ENCODE results near the gene ABCE1.
"Not testable (repeated sequence)": the region's sequence is repeated elsewhere in the genome, so short reads cannot be mapped to it uniquely, and the experiment has no call there.

Gene ABCE1

GRCh38 chr4:145103496-145103895, 5.4 kb downstream of the ABCE1 start:
- no peak for DNase-seq (ENCODE audit: low read depth)

- no peak for DNase-seq (ENCODE audit: low read depth)
Measured at GRCh38 chr4:145107126-145107525, 9.0 kb downstream of the ABCE1 start.

- DNase-seq (ENCODE audit: low read depth): no peak
Measured at GRCh38 chr4:145108128-145108527, 10.0 kb downstream of the ABCE1 start.

DNA sequence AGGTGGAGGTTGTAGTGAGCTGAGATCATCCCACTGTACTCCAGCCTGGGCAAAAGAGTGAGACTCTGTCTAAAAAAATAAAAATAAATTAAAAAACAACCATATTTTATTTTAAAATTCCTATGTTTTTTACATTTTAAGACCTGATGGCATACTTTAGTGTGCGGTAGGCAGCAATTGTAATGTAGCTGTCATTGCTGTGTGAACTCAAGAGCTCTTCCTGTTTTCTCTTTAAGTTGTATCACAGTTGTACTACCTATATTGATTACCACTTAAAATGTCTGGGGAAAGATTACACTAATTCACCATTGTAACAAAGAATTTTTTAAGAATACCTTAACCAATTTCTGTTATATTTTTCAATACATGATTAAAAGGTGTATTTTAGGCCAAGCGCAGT, 27.3 kb downstream of the ABCE1 start:
- no peak for DNase-seq (ENCODE audit: low read depth)

DNA sequence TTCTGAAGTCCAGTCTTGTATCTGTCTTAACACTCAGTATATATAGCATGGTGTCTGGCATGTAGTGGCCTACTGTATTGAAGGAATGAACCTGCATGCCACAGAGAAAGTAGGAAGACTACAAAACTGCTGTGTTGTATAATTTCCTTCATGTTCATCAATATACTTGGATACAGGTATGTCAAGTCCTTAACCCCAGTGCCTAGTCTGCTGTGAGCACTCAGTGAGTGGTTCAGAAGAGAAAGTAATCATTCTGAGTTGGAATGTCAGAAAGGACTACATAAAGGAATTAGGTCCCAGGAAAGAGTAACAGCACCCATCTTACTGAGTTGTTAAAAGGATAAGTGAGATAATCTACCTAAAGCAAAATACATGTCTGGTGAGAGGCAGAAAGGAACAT, 32.0 kb downstream of the ABCE1 start:
- DNase-seq (ENCODE audit: low read depth): no peak

GRCh38 chr4:145130788-145131399, 32.8 kb downstream of the ABCE1 start:
- DNase-seq (ENCODE audit: low read depth): no peak

GRCh38 chr4:145131848-145132247, 33.7 kb downstream of the ABCE1 start:
- DNase-seq (ENCODE audit: low read depth): no peak

GRCh38 chr4:145132511-145133098, 34.5 kb downstream of the ABCE1 start:
- DNase-seq (ENCODE audit: low read depth): no peak

GRCh38 chr4:145136219-145136618, 38.1 kb downstream of the ABCE1 start:
- not testable (repeated sequence) for DNase-seq (ENCODE audit: low read depth)

GRCh38 chr4:145148980-145149379, 50.9 kb downstream of the ABCE1 start:
- no peak for DNase-seq (ENCODE audit: low read depth)

- DNase-seq (ENCODE audit: low read depth): no peak
Measured at GRCh38 chr4:145153181-145153903, 55.2 kb downstream of the ABCE1 start.

GRCh38 chr4:145153904-145154298, 55.8 kb downstream of the ABCE1 start:
- DNase-seq (ENCODE audit: low read depth): no peak

DNA sequence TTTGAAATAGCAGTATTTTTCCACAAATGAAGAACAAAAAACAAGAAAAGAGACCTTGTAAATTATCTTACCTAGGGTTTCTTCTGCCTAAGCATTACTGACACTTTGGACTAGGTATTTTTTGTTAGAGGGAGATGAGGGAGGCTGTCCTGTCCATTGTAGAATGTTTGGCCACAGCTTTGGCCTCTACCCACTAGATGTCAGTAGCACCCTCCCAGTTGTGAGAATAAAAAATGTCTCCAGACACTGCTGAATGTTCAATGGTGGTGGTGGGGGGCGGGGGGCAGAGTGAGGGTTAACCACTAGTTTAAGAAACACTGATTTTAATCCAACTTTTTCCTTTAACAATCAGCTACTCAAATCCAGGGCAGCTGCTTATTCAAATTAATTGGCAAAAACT, 56.5 kb downstream of the ABCE1 start:
- DNase-seq (ENCODE audit: low read depth): no peak

GRCh38 chr4:145155268-145155870, 57.3 kb downstream of the ABCE1 start:
- no peak for DNase-seq (ENCODE audit: low read depth)

GRCh38 chr4:145156986-145157385, 58.9 kb downstream of the ABCE1 start:
- no peak for DNase-seq (ENCODE audit: low read depth)

DNA sequence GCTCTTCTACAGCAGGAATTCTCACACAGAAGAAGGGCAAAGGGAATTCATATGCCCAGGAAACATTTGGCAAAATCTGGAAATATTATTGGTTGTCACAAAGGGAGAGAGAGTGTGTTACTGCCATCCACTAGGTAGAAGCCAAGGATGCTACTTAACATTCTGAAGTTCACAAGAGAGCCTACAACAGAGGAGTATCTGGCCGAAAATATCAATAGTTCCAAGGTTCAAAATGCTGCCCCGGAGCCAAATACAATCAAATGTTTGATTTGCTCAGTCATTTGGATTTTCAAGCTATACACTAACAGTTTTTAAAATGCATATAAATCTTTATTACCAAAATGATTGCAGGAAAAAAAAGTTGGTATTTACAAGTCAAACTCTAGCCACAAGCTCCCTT, 63.4 kb downstream of the ABCE1 start:
- no peak for DNase-seq (ENCODE audit: low read depth)

DNA sequence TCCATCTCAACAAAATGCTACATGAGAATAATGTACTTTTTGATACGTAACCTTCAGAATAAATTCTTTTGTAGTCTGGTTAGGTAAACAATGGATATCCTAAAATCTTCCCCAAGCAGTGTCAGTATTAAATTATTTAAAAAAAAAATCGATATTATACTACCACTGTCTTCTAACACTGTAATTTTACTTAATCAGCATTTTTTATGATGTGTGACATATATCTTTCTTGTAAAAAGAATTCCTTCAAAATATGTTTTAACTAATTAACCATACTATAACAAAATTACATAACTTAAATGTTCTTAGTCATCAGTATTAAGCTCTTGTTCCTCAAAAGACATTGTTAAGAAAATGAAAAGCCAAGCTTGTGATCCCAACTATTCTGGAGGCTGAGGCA, 69.8 kb downstream of the ABCE1 start:
- no peak for DNase-seq (ENCODE audit: low read depth)

DNA sequence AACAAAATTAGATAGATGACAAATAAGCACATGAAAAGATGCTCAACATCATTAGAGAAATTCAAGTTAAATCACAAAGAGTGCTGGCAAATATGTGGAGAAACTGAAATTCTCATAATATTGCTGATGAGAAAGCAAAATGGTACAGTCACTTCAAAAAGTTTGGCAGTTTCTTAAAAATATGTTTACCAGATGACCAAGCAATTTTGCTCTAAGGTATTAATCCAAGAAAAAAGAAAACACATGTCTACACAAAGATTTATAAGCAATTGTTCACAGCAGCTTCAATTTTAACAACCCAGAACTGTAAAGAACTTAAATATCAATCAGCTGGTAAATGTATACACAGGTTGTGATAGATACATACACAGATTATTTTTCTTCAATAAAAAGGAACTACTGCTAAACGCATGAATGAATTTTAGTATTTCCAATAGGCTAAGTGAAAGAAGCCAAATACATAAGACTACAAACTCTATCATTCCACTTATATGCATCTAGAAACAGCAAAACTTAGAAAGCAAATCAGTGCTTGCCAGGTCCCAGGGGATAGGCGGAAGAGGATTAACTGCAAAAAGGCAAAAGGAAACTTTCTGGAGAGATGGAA, 70.6 kb downstream of the ABCE1 start:
- no peak for DNase-seq (ENCODE audit: low read depth)

GRCh38 chr4:145170223-145170622, 72.1 kb downstream of the ABCE1 start:
- no peak for DNase-seq (ENCODE audit: low read depth)

GRCh38 chr4:145171911-145172310, 73.8 kb downstream of the ABCE1 start:
- no peak for DNase-seq (ENCODE audit: low read depth)

- no peak for DNase-seq (ENCODE audit: low read depth)
Measured at GRCh38 chr4:145176641-145177432, 78.7 kb downstream of the ABCE1 start.

DNA sequence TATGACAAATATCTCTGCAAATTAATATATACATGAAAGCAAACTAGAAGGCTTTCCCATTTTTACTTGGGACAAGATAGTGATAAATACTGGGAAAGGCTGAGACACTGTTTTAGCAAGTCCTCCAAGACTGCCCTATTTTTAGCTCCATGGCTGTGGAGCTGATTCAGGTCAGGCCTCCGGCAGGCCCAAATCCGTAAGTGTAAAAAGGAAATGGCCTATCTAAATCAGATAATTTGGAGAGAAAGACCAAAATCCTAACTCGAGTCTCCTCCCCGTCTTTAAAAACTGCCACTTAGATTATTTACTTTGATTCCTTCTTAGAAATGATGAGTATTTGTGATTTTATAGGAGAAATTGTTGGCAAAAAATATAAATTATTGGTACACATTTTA, 79.4 kb downstream of the ABCE1 start:
- DNase-seq (ENCODE audit: low read depth): no peak
